ENCODE measurements around the gene TBC1D30. TPM values are rescaled to one million over a fixed set of nuclear protein-coding genes. Genes with fewer than 3 reads are reported as not detected.
A peak's percentile ranks its signal among the peaks of the same experiment; 100 is the strongest.
"Not testable (repeated sequence)": the region's sequence is repeated elsewhere in the genome, so short reads cannot be mapped to it uniquely, and the experiment has no call there.

TBC1D30 gene, protein sequence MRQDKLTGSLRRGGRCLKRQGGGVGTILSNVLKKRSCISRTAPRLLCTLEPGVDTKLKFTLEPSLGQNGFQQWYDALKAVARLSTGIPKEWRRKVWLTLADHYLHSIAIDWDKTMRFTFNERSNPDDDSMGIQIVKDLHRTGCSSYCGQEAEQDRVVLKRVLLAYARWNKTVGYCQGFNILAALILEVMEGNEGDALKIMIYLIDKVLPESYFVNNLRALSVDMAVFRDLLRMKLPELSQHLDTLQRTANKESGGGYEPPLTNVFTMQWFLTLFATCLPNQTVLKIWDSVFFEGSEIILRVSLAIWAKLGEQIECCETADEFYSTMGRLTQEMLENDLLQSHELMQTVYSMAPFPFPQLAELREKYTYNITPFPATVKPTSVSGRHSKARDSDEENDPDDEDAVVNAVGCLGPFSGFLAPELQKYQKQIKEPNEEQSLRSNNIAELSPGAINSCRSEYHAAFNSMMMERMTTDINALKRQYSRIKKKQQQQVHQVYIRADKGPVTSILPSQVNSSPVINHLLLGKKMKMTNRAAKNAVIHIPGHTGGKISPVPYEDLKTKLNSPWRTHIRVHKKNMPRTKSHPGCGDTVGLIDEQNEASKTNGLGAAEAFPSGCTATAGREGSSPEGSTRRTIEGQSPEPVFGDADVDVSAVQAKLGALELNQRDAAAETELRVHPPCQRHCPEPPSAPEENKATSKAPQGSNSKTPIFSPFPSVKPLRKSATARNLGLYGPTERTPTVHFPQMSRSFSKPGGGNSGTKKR
- 1.3 TPM for polyA plus RNA-seq (2013, experiment 1 of 2)
- 1.1 TPM for polyA plus RNA-seq (2013, experiment 2 of 2)

DNA sequence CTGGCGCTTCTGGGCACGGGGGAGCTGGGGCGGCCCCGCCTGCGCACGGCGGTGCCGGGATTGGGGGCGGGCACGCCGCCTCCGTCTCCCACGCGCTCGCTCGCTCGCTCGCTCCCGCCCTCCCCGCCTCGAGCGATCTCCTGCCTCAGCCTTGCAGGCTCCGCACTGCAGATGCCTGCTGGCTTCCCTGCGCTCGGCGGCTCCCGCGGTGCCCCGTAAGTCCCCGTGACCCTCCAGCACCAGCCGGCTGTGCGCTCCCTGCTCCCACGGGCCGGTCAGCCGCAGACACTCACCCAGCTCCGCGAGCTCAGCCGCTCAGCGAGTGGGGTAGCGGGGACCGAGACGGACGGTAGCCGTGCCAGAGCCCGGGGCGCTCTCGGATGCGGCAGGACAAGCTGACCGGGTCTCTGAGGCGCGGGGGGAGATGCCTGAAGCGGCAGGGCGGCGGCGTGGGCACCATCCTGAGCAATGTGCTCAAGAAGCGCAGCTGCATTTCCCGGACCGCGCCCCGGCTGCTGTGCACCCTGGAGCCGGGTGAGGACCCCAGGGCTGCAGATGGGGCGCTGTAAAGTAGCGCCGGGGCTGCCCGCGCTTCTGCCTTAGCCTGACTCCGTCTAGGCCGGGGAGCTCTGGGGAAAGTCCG is at the start of gene TBC1D30:
Gene TBC1D30, plus strand, starts transcription at position 148 of the 643 bp plus-strand sequence. Its CDS starts 233 bp downstream, at position 381.
- no peak within 1 kb of the TSS for H2AK5ac ChIP-seq (ENCODE audit: low read length)
- no peak within 1 kb of the TSS for H3K23ac ChIP-seq (ENCODE audit: low read length)
- no peak within 1 kb of the TSS for H4K5ac ChIP-seq (ENCODE audit: low read length)
- H3K4ac ChIP-seq (ENCODE audit: low read depth, low read length): no peak within 1 kb of the TSS
- no peak within 1 kb of the TSS for H2BK15ac ChIP-seq (replicated peaks; ENCODE audit: low read depth)
- peak within 1 kb of the TSS; percentile 71 for H3K56ac ChIP-seq (ENCODE audit: low read length)
- H3K9ac ChIP-seq (ENCODE audit: low read length): no peak within 1 kb of the TSS
- peaks cover 25% of the 10 kb centered on the region for H3K27me3 ChIP-seq (ENCODE audit: insufficient read depth, low read length, poor library complexity)
- H3K4me3 ChIP-seq (ENCODE audit: low read length): peak within 1 kb of the TSS; percentile 25
- H2BK120ac ChIP-seq (ENCODE audit: low read depth, low read length): no peak within 1 kb of the TSS
- no peaks in the 10 kb centered on the region for H3K79me1 ChIP-seq (ENCODE audit: low read length)
- H3K27ac ChIP-seq (ENCODE audit: low read depth, low read length): no peak within 1 kb of the TSS
- H4K8ac ChIP-seq (ENCODE audit: low read depth, low read length): no peak within 1 kb of the TSS
- H3K4me1 ChIP-seq (ENCODE audit: control insufficient read depth, low read depth, low read length): peaks cover 2% of the 10 kb centered on the region
- no peaks in the 10 kb centered on the region for H3K79me2 ChIP-seq (ENCODE audit: control insufficient read depth, insufficient read depth, low read length)
- H3K18ac ChIP-seq (ENCODE audit: low read length): no peak within 1 kb of the TSS
- H2BK5ac ChIP-seq (ENCODE audit: low read length): no peak within 1 kb of the TSS
- no peaks in the 10 kb centered on the region for H3K36me3 ChIP-seq (ENCODE audit: control insufficient read depth, insufficient read depth, low read length)
- DNase-seq: peak; percentile 28
- no CpG with 5 or more reads among the region's 69 CpGs for WGBS (ENCODE audit: extremely low coverage, insufficient coverage, low lambda C conversion rate)
- H3K4me2 ChIP-seq (ENCODE audit: low read length): peak within 1 kb of the TSS; percentile 76

DNA sequence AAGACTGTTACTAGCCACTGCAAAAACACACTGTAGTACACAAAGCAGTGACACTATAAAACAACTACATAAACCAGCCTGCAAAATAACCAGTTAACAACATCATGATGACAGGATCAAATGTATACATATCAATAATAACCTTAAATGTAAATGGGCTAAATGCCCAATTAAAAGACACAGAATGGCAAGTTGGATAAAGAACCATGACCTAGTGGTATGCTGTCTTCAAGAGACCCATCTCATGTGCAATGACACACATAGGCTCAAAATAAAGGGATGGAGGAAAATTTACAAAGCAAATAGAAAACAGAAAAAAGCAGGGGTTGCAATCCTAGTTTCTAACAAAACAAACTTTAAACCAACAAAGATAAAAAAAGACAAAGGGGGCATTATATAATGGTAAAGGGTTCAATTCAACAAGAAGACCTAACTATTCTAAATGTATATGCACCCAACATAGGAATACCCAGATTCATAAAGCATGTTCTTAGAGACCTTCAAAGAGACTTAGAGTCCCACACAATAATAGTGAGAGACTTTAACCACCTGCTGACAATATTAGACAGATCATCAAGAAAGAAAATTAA is 49.2 kb upstream of the TBC1D30 start:
- H3K56ac ChIP-seq (ENCODE audit: low read length); H3K18ac ChIP-seq (ENCODE audit: low read length); H3K4me3 ChIP-seq (ENCODE audit: low read length); H3K4ac ChIP-seq (ENCODE audit: low read depth, low read length); H3K4me1 ChIP-seq (ENCODE audit: control insufficient read depth, low read depth, low read length); H4K5ac ChIP-seq (ENCODE audit: low read length); H2AK5ac ChIP-seq (ENCODE audit: low read length); H3K36me3 ChIP-seq (ENCODE audit: control insufficient read depth, insufficient read depth, low read length); H3K79me2 ChIP-seq (ENCODE audit: control insufficient read depth, insufficient read depth, low read length); H2BK5ac ChIP-seq (ENCODE audit: low read length); H3K79me1 ChIP-seq (ENCODE audit: low read length); DNase-seq; H3K27me3 ChIP-seq (ENCODE audit: insufficient read depth, low read length, poor library complexity); H4K8ac ChIP-seq (ENCODE audit: low read depth, low read length); H3K9ac ChIP-seq (ENCODE audit: low read length); H3K4me2 ChIP-seq (ENCODE audit: low read length); H3K27ac ChIP-seq (ENCODE audit: low read depth, low read length); H2BK15ac ChIP-seq (replicated peaks; ENCODE audit: low read depth); H3K23ac ChIP-seq (ENCODE audit: low read length); H2BK120ac ChIP-seq (ENCODE audit: low read depth, low read length): not testable (repeated sequence)

DNA sequence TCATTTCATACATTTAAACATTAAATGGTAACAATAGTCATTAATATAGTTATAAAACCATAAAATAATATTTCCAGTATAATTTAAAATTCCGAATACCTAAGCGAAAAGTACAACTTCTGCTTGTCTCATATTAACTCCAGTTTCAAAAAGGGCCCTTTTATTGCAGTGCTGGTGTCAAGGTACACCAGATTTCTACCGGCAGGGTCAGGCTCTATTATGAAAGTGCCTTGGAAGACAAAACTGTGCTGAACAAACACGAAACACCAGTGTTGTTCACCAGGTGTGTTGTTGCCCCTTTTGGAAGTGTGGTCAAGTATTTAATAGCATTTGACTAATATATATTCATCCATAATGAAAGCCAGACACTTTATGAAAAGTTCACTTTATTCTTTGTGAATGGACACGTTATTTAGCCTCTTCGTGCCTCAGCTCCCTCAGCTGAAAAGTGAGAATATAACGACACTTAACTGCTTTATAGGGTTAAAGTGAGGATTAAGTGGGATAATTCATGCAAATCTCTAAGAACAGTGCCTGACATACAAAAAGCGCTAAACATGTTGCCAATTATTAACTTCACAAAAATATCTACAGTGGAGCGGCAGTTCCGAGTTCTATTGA is 45.0 kb upstream of the TBC1D30 start:
- Histone ChIP-seq H2BK15ac (replicated peaks; ENCODE audit: low read depth) (no peak overlapping the region), H2BK120ac (ENCODE audit: low read depth, low read length) (no peak overlapping the region), H3K79me2 (ENCODE audit: control insufficient read depth, insufficient read depth, low read length) (no peaks in the 10 kb centered on the region), H3K27ac (ENCODE audit: low read depth, low read length) (no peak overlapping the region), H3K27me3 (ENCODE audit: insufficient read depth, low read length, poor library complexity) (peaks cover 20% of the 10 kb centered on the region), H3K9ac (ENCODE audit: low read length) (no peak overlapping the region), H3K56ac (ENCODE audit: low read length) (no peak overlapping the region), H4K5ac (ENCODE audit: low read length) (no peak overlapping the region), H3K18ac (ENCODE audit: low read length) (no peak overlapping the region), H3K4me3 (ENCODE audit: low read length) (no peak overlapping the region), H3K4me2 (ENCODE audit: low read length) (no peak overlapping the region), H3K4me1 (ENCODE audit: control insufficient read depth, low read depth, low read length) (no peaks in the 10 kb centered on the region), H3K4ac (ENCODE audit: low read depth, low read length) (no peak overlapping the region), H2BK5ac (ENCODE audit: low read length) (no peak overlapping the region), H3K23ac (ENCODE audit: low read length) (no peak overlapping the region), H4K8ac (ENCODE audit: low read depth, low read length) (no peak overlapping the region), H3K36me3 (ENCODE audit: control insufficient read depth, insufficient read depth, low read length) (no peaks in the 10 kb centered on the region), H2AK5ac (ENCODE audit: low read length) (no peak overlapping the region), H3K79me1 (ENCODE audit: low read length) (no peaks in the 10 kb centered on the region)
- no peak for DNase-seq
- no CpG with 5 or more reads among the region's 10 CpGs for WGBS (ENCODE audit: extremely low coverage, insufficient coverage, low lambda C conversion rate)

DNA sequence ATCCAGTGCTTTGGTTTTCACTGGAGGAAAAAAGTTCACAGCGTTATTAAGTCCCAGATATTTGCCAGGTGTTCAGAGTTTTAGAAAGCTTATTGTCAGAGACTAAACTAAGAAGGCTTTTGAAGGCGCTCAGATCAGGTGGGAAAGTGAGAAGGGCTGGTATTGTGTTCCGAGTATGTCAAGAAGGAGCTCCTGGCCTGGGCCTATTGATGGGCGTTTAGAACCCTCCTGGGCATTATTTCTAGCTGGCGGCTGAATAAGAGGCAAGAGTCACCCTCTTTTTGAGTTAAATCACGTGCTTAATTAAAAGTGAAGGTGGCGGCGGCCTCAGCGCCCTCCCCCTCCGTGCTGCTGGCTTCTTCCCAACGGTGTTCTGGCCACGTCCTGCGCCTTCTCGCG is 44.3 kb upstream of the TBC1D30 start:
- no peak overlapping the region for H3K23ac ChIP-seq (ENCODE audit: low read length)
- H3K4me2 ChIP-seq (ENCODE audit: low read length): peak overlapping the region; percentile 61
- peak overlapping the region; percentile 28 for H3K9ac ChIP-seq (ENCODE audit: low read length)
- no peaks in the 10 kb centered on the region for H3K79me2 ChIP-seq (ENCODE audit: control insufficient read depth, insufficient read depth, low read length)
- H3K27ac ChIP-seq (ENCODE audit: low read depth, low read length): no peak overlapping the region
- no peak overlapping the region for H2BK15ac ChIP-seq (replicated peaks; ENCODE audit: low read depth)
- H3K4me1 ChIP-seq (ENCODE audit: control insufficient read depth, low read depth, low read length): no peaks in the 10 kb centered on the region
- H2BK5ac ChIP-seq (ENCODE audit: low read length): no peak overlapping the region
- no peak overlapping the region for H4K8ac ChIP-seq (ENCODE audit: low read depth, low read length)
- no peak overlapping the region for H2BK120ac ChIP-seq (ENCODE audit: low read depth, low read length)
- H3K27me3 ChIP-seq (ENCODE audit: insufficient read depth, low read length, poor library complexity): peaks cover 20% of the 10 kb centered on the region
- DNase-seq: no peak
- H3K79me1 ChIP-seq (ENCODE audit: low read length): no peaks in the 10 kb centered on the region
- no peaks in the 10 kb centered on the region for H3K36me3 ChIP-seq (ENCODE audit: control insufficient read depth, insufficient read depth, low read length)
- no CpG with 5 or more reads among the region's 15 CpGs for WGBS (ENCODE audit: extremely low coverage, insufficient coverage, low lambda C conversion rate)
- no peak overlapping the region for H3K4ac ChIP-seq (ENCODE audit: low read depth, low read length)
- peak overlapping the region; percentile 70 for H3K56ac ChIP-seq (ENCODE audit: low read length)
- H3K4me3 ChIP-seq (ENCODE audit: low read length): no peak overlapping the region
- no peak overlapping the region for H2AK5ac ChIP-seq (ENCODE audit: low read length)
- no peak overlapping the region for H4K5ac ChIP-seq (ENCODE audit: low read length)
- no peak overlapping the region for H3K18ac ChIP-seq (ENCODE audit: low read length)

DNA sequence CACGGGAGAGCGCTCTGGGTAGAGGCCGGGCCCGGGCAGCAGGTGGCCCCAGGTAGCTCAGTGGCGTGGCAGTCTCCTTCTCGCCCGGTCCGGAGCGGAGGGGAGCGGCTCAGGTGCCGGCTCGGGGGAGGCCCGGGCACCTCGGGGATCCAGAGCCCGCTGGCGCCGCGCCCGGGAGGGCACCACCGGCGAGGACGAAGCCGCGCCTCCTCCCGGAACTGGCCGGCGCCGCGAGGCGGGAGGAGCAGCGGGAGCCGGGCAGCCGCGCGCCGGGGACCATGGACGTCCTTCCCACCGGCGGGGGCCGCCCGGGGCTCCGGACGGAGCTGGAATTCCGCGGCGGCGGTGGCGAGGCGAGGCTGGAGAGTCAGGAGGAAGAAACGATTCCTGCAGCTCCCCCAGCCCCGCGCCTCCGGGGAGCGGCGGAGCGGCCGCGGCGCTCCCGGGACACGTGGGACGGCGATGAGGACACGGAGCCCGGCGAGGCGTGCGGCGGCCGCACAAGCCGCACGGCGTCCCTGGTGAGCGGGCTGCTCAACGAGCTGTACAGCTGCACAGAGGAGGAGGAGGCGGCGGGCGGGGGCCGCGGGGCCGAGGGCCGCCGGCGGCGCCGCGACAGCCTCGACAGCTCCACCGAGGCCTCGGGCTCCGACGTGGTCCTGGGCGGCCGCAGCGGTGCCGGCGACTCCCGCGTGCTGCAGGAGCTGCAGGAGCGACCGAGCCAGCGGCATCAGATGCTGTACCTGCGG is 43.7 kb upstream of the TBC1D30 start:
- Histone ChIP-seq H4K5ac (ENCODE audit: low read length) (no peak overlapping the region), H3K4me1 (ENCODE audit: control insufficient read depth, low read depth, low read length) (no peaks in the 10 kb centered on the region), H4K8ac (ENCODE audit: low read depth, low read length) (no peak overlapping the region), H2BK120ac (ENCODE audit: low read depth, low read length) (no peak overlapping the region), H3K56ac (ENCODE audit: low read length) (peak overlapping the region; percentile 70), H3K18ac (ENCODE audit: low read length) (no peak overlapping the region), H3K79me2 (ENCODE audit: control insufficient read depth, insufficient read depth, low read length) (no peaks in the 10 kb centered on the region), H2BK5ac (ENCODE audit: low read length) (no peak overlapping the region), H3K79me1 (ENCODE audit: low read length) (no peaks in the 10 kb centered on the region), H3K9ac (ENCODE audit: low read length) (peak overlapping the region; percentile 28), H2AK5ac (ENCODE audit: low read length) (no peak overlapping the region), H3K4ac (ENCODE audit: low read depth, low read length) (no peak overlapping the region), H3K4me3 (ENCODE audit: low read length) (no peak overlapping the region), H3K4me2 (ENCODE audit: low read length) (peak overlapping the region; percentile 61), H3K27ac (ENCODE audit: low read depth, low read length) (no peak overlapping the region), H3K27me3 (ENCODE audit: insufficient read depth, low read length, poor library complexity) (peaks cover 20% of the 10 kb centered on the region), H3K23ac (ENCODE audit: low read length) (peak overlapping the region; percentile 32), H3K36me3 (ENCODE audit: control insufficient read depth, insufficient read depth, low read length) (no peaks in the 10 kb centered on the region), H2BK15ac (replicated peaks; ENCODE audit: low read depth) (no peak overlapping the region)
- peak; percentile 40 for DNase-seq
- no CpG with 5 or more reads among the region's 103 CpGs for WGBS (ENCODE audit: extremely low coverage, insufficient coverage, low lambda C conversion rate)

All from mesendoderm (in vitro differentiated cells).